ENCODE data around the gene HTR4. TPM values are rescaled to one million over a fixed set of nuclear protein-coding genes. Genes with fewer than 3 reads are reported as not detected.
"Not testable (repeated sequence)": the region's sequence is repeated elsewhere in the genome, so short reads cannot be mapped to it uniquely, and the experiment has no call there.

HTR4 gene
- total RNA-seq, 1 donor from 2014 or later: 0.99 TPM

GRCh38 chr5:148681157-148682057, 27.1 kb upstream of the HTR4 start:
- Histone ChIP-seq H3K36me3 (no peaks in the 10 kb centered on the region), H3K27me3 (ENCODE audit: low read depth) (no peaks in the 10 kb centered on the region), H3K4me1 (peaks cover 19% of the 10 kb centered on the region), H3K4me3 (no peak overlapping the region), H3K27ac (replicated peaks) (no peak overlapping the region), H3K9me3 (replicated peaks) (no peaks in the 10 kb centered on the region)
- no peak for DNase-seq
- intact Hi-C loops (cut with micrococcal nuclease): no loop called here
- TF ChIP-seq CTCF (IDR thresholded peaks at IDR 0.05; ENCODE audit: borderline replicate concordance): no peak

- intact Hi-C loops (cut with micrococcal nuclease); H3K4me1 ChIP-seq; H3K27ac ChIP-seq (replicated peaks); H3K27me3 ChIP-seq (ENCODE audit: low read depth); DNase-seq; H3K9me3 ChIP-seq (replicated peaks); H3K36me3 ChIP-seq; H3K4me3 ChIP-seq: not testable (repeated sequence)
Measured at GRCh38 chr5:148673704-148674103, 19.4 kb upstream of the HTR4 start.

- no peaks in the 10 kb centered on the region for H3K9me3 ChIP-seq (replicated peaks)
- no peaks in the 10 kb centered on the region for H3K36me3 ChIP-seq
- peaks cover 9% of the 10 kb centered on the region for H3K27me3 ChIP-seq (ENCODE audit: low read depth)
- no peak for TF ChIP-seq CTCF (IDR thresholded peaks at IDR 0.05; ENCODE audit: borderline replicate concordance)
- H3K4me3 ChIP-seq: no peak overlapping the region
- intact Hi-C loops (cut with micrococcal nuclease): no loop called here
- no peaks in the 10 kb centered on the region for H3K4me1 ChIP-seq
- DNase-seq: no peak
- H3K27ac ChIP-seq (replicated peaks): no peak overlapping the region
Measured at GRCh38 chr5:148666353-148666752, 12.0 kb upstream of the HTR4 start.

GRCh38 chr5:148665431-148665830, 11.1 kb upstream of the HTR4 start:
- peaks cover 9% of the 10 kb centered on the region for H3K27me3 ChIP-seq (ENCODE audit: low read depth)
- no peaks in the 10 kb centered on the region for H3K36me3 ChIP-seq
- no peak overlapping the region for H3K4me3 ChIP-seq
- no peak for TF ChIP-seq CTCF (IDR thresholded peaks at IDR 0.05; ENCODE audit: borderline replicate concordance)
- H3K27ac ChIP-seq (replicated peaks): no peak overlapping the region
- peaks cover 3% of the 10 kb centered on the region for H3K4me1 ChIP-seq
- intact Hi-C loops (cut with micrococcal nuclease): no loop called here
- no peak for DNase-seq
- no peaks in the 10 kb centered on the region for H3K9me3 ChIP-seq (replicated peaks)

- Histone ChIP-seq H3K4me3 (no peak overlapping the region), H3K9me3 (replicated peaks) (no peaks in the 10 kb centered on the region), H3K27me3 (ENCODE audit: low read depth) (peaks cover 9% of the 10 kb centered on the region), H3K4me1 (peaks cover 11% of the 10 kb centered on the region), H3K27ac (replicated peaks) (no peak overlapping the region), H3K36me3 (no peaks in the 10 kb centered on the region)
- intact Hi-C loops (cut with micrococcal nuclease): no loop called here
- TF ChIP-seq CTCF (IDR thresholded peaks at IDR 0.05; ENCODE audit: borderline replicate concordance): no peak
- DNase-seq: no peak
Measured at GRCh38 chr5:148663509-148663908, 9.2 kb upstream of the HTR4 start.

GRCh38 chr5:148660346-148660660, 6.0 kb upstream of the HTR4 start:
- H3K4me1 ChIP-seq: peaks cover 11% of the 10 kb centered on the region
- H3K9me3 ChIP-seq (replicated peaks): no peaks in the 10 kb centered on the region
- no peak for TF ChIP-seq CTCF (IDR thresholded peaks at IDR 0.05; ENCODE audit: borderline replicate concordance)
- intact Hi-C loops (cut with micrococcal nuclease): no loop called here
- H3K36me3 ChIP-seq: no peaks in the 10 kb centered on the region
- no peak overlapping the region for H3K27ac ChIP-seq (replicated peaks)
- DNase-seq: no peak
- H3K27me3 ChIP-seq (ENCODE audit: low read depth): peaks cover 35% of the 10 kb centered on the region
- no peak overlapping the region for H3K4me3 ChIP-seq

Measured in left ventricle myocardium inferior (tissue), 1 donor.